Esophagus muscularis mucosa (tissue), 4 donors: ENCODE measurements around the gene VWA5B2. TPM values are rescaled to one million over a fixed set of nuclear protein-coding genes. Genes with fewer than 3 reads are reported as not detected.

ENCODE experiments used
- DNase-seq: peaks from one replicate; pipeline ENCODE4 v3.0.0-alpha.2; 2017; ENCODE audit errors: extremely low spot score
- H3K27ac ChIP-seq, 4 donors: fragments of 200-600 bp; sonication (generic); replicated peaks in 1 of 4; 1 replicate in 3 of 4; 2 replicates in 1 of 4; pipeline ENCODE4 v1.5.1; 2016 to 2019; ENCODE audit warnings: mild to moderate bottlenecking in 1 of 4
- H3K27me3 ChIP-seq, 4 donors: fragments of 200-600 bp; sonication (generic); one replicate each; pipeline versions ENCODE4 v1.5.1 to v1.6.0; 2016 to 2019
- H3K36me3 ChIP-seq, 4 donors: fragments of 200-600 bp; sonication (generic); one replicate each; pipeline ENCODE4 v1.5.1; 2016 to 2019
- H3K4me1 ChIP-seq, 4 donors: fragments of 200-600 bp; sonication (generic); one replicate each; pipeline ENCODE4 v1.5.1; 2016 to 2019
- H3K4me3 ChIP-seq, 4 donors: fragments of 200-600 bp; sonication (generic); 1 replicate in 2 of 4; 2 replicates in 2 of 4; pipeline ENCODE4 v1.5.1; 2016 to 2019; ENCODE audit warnings: mild to moderate bottlenecking in 4 of 4, moderate library complexity in 1 of 4
- H3K9me3 ChIP-seq, 4 donors: fragments of 200-600 bp; sonication (generic); 1 replicate in 3 of 4; 2 replicates in 1 of 4; pipeline ENCODE4 v1.5.1; 2016 to 2019
- EP300 ChIP-seq: sonication (generic); formaldehyde crosslinking; IDR thresholded peaks from one replicate; pipeline ENCODE4 v1.6.1; 2017; ENCODE audit warnings: antibody characterized with exemption
- POLR2A ChIP-seq: fragments of 450-650 bp; IDR thresholded peaks from one replicate; pipeline ENCODE4 v1.6.1; 2017; ENCODE audit warnings: antibody characterized with exemption, moderate library complexity, mild to moderate bottlenecking, low read depth
- POLR2AphosphoS5 ChIP-seq, 2 donors: sonication (generic); formaldehyde crosslinking; IDR thresholded peaks; one replicate each; pipeline ENCODE4 v1.6.1; 2017; ENCODE audit warnings: antibody characterized with exemption in 2 of 2
- WGBS: methylation state at CpG from one replicate; pipeline ENCODE4 v1.1.5; 2018; 5-methylcytosine and 5-hydroxymethylcytosine counted together
- intact Hi-C: fragments of 100-400 bp; cut with DNase I; formaldehyde crosslinking; loops from one replicate; pipeline ENCODE4 v1.15.1; 2023
- total RNA-seq, 4 donors: library from RNA; depleted of rRNA; stranded (reverse); fragments of >200 nt; gene quantifications; one replicate each; pipeline versions ENCODE4 v1.1.0 to v1.2.1, GENCODE V29; 2016
- TF ChIP-seq, protein P1 (sequence below), 3 experiments: fragments of 200-600 bp in 2 of 3; fragments of 450-650 bp in 1 of 3; sonication (generic) in 2 of 3; IDR thresholded peaks; one replicate each; pipeline ENCODE4 v1.5.1; 2017 to 2019; ENCODE audit warnings: antibody characterized with exemption in 3 of 3, mild to moderate bottlenecking in 2 of 3, moderate library complexity in 1 of 3

The VWA5B2 gene
- total RNA-seq, 4 donors from 2014 or later, result 0.17 to 0.33 (median 0.32) TPM; not detected in 1

DNA sequence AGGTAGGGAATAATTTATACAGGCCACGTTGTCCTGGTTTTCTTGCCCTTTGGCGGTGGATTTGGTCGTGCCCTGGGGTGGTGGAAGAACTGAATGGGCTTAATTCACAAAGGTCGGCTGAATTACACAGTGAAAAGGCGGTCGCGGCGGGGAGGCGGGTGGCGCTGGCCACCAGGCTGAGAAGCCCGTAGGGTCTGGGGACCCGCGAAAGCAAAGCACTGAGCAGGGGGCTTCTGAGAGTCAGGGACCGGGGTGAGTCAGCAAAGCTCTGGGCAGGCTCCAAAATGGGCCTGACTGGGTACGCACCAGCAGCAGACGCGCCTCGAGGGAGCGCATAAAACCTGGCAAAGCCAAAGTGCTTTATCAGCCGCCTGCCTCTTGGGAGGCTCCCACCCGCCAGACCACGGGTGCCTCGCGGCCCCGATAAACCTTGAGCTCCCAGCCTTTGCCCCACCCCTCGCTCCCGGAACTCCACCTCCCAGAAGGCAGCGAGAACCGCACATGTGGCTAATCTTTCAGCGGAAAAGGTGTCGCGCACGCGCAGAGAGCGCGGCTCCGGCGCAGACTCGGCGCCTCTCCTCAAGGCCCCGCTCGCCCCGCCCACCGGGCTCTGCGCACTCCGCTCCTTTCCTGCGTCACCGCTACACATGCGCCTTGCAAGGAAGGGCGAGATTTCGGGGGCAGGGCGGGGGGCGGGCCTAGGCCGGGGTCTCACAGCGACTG lies 43.8 kb upstream of the VWA5B2 start:
- TF ChIP-seq EP300 (no peak), POLR2A (no peak), POLR2AphosphoS5 (IDR thresholded peaks at IDR 0.05) (peak in 1 of 2 donors; percentile 96)
- TF ChIP-seq, protein P1, sequence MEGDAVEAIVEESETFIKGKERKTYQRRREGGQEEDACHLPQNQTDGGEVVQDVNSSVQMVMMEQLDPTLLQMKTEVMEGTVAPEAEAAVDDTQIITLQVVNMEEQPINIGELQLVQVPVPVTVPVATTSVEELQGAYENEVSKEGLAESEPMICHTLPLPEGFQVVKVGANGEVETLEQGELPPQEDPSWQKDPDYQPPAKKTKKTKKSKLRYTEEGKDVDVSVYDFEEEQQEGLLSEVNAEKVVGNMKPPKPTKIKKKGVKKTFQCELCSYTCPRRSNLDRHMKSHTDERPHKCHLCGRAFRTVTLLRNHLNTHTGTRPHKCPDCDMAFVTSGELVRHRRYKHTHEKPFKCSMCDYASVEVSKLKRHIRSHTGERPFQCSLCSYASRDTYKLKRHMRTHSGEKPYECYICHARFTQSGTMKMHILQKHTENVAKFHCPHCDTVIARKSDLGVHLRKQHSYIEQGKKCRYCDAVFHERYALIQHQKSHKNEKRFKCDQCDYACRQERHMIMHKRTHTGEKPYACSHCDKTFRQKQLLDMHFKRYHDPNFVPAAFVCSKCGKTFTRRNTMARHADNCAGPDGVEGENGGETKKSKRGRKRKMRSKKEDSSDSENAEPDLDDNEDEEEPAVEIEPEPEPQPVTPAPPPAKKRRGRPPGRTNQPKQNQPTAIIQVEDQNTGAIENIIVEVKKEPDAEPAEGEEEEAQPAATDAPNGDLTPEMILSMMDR (IDR thresholded peaks at IDR 0.05), result no peak
- no peaks in the 10 kb centered on the region for H3K9me3 ChIP-seq
- H3K4me3 ChIP-seq, result peak overlapping the region; percentile 77 to 90 (median 84)
- peak; percentile 100 for DNase-seq
- peak overlapping the region; percentile 82 to 88 (median 86) for H3K27ac ChIP-seq
- peaks cover 32 to 38% (median 36%) of the 10 kb centered on the region in 4 donors for H3K4me1 ChIP-seq
- H3K27me3 ChIP-seq, result no peaks in the 10 kb centered on the region
- intact Hi-C loops, result loop anchor here (5.0 kb wide), 4 partner anchors 38 to 112 kb away; partner anchors contain the start of genes ALG3, EEF1AKMT4 and PSMD2
- peaks cover 57 to 75% (median 71%) of the 10 kb centered on the region in 4 donors for H3K36me3 ChIP-seq
- WGBS, result 12% methylated on average over 15 of the region's 55 CpGs

DNA sequence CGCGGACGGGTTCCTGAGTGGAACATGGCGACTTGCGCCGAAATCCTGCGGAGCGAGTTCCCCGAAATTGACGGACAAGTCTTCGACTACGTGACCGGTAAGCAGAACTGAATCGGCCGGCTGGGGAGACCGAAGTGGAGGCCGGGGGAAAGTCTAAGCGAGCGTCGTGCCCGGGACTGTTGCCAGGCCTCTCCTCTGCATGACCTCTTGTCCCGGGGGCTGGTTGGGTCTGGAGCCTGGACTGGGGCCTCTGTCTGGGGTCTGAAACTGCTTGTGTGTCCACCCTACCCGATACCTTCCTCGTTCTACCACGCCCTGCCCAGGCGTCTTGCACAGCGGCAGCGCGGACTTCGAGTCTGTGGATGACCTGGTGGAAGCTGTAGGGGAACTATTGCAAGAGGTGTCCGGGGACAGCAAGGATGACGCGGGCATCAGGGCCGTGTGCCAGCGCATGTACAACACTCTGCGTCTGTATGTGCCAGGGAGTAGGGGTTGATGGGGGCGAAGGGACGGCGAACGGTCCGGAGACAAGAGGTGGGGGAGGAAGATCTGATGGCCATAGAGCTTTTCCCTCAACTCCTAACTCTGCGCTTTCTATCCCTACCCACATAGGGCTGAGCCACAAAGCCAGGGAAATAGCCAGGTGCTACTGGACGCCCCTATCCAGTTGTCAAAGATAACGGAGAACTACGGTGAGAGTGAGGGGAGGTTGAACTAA lies 43.0 kb upstream of the VWA5B2 start, which contains the start of gene ABCF3:
Gene ABCF3, plus strand, starts transcription at position 16 of the 718 bp plus-strand sequence. Its CDS starts 9 bp downstream, at position 25.
- DNase-seq, result no peak
- peak within 1 kb of the TSS; percentile 82 to 88 (median 86) for H3K27ac ChIP-seq
- WGBS, result 1% methylated on average over 17 of the region's 45 CpGs
- peaks cover 32 to 38% (median 36%) of the 10 kb centered on the region in 4 donors for H3K4me1 ChIP-seq
- peaks cover 57 to 75% (median 71%) of the 10 kb centered on the region in 4 donors for H3K36me3 ChIP-seq
- intact Hi-C loops, result loop anchor here (5.0 kb wide), 4 partner anchors 39 to 111 kb away; partner anchors contain the start of genes ALG3, EEF1AKMT4 and PSMD2
- TF ChIP-seq POLR2AphosphoS5 (IDR thresholded peaks at IDR 0.05) (peak; percentile 68 to 95), POLR2A (peak; percentile 87), EP300 (no peak)
- TF ChIP-seq, protein P1 (IDR thresholded peaks at IDR 0.05), result no peak
- H3K9me3 ChIP-seq, result no peaks in the 10 kb centered on the region
- H3K27me3 ChIP-seq, result no peaks in the 10 kb centered on the region
- H3K4me3 ChIP-seq, result peak within 1 kb of the TSS; percentile 77 to 90 (median 84)

DNA sequence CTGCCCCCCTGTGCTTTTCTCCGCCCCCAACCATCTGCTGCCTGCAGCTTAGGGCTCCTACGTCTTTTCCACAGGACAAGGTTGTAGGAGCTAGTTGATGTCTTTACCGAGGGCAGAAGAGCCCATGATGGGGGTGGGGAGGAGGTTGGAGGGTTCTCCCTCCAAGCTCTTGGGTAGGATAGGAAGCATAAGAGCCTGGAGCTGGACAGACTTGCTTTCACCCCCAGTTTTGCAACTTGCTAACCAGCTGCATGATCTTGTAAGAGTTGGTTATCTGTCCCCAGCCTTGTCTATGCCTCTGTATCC lies 42.5 kb upstream of the VWA5B2 start:
- TF ChIP-seq POLR2A (no peak), POLR2AphosphoS5 (IDR thresholded peaks at IDR 0.05) (no peak), EP300 (no peak)
- intact Hi-C loops, result loop anchor here (1.0 to 5.0 kb wide), 5 partner anchors 32 to 110 kb away; partner anchors contain the start of genes ALG3, DVL3, EEF1AKMT4 and PSMD2
- H3K27ac ChIP-seq, result peak overlapping the region; percentile 82 to 88 (median 86)
- H3K36me3 ChIP-seq, result peaks cover 53 to 75% (median 71%) of the 10 kb centered on the region in 4 donors
- H3K4me1 ChIP-seq, result peaks cover 32 to 38% (median 36%) of the 10 kb centered on the region in 4 donors
- 0% methylated on average over 3 of the region's 3 CpGs for WGBS
- no peaks in the 10 kb centered on the region for H3K9me3 ChIP-seq
- DNase-seq, result no peak
- no peaks in the 10 kb centered on the region for H3K27me3 ChIP-seq
- H3K4me3 ChIP-seq, result peak overlapping the region; percentile 77 to 90 (median 84)

DNA sequence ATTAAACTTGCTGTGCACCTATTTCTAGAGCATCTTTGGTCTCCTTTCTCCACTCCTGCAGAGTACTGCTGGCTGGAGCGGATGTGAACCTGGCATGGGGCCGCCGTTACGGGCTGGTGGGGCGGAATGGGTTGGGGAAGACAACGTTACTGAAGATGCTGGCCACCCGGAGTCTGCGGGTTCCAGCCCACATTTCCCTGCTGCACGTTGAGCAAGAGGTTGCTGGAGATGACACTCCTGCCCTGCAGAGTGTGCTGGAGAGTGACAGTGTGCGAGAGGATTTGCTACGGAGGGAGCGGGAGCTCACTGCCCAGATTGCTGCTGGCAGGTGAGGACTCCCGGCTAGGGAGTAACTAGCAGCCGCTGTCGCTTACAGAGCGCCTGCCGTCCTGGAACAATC lies 41.3 kb upstream of the VWA5B2 start:
- peaks cover 32 to 38% (median 36%) of the 10 kb centered on the region in 4 donors for H3K4me1 ChIP-seq
- peaks cover 51 to 75% (median 71%) of the 10 kb centered on the region in 4 donors for H3K36me3 ChIP-seq
- 90% methylated on average over 12 of the region's 17 CpGs for WGBS
- no peak for TF ChIP-seq POLR2AphosphoS5 (IDR thresholded peaks at IDR 0.05)
- intact Hi-C loops, result loop anchor here (5.0 kb wide), 4 partner anchors 41 to 109 kb away; partner anchors contain the start of genes ALG3, EEF1AKMT4 and PSMD2
- H3K27ac ChIP-seq, result no peak overlapping the region
- no peak for DNase-seq
- H3K9me3 ChIP-seq, result no peaks in the 10 kb centered on the region
- no peaks in the 10 kb centered on the region for H3K27me3 ChIP-seq
- H3K4me3 ChIP-seq, result no peak overlapping the region

DNA sequence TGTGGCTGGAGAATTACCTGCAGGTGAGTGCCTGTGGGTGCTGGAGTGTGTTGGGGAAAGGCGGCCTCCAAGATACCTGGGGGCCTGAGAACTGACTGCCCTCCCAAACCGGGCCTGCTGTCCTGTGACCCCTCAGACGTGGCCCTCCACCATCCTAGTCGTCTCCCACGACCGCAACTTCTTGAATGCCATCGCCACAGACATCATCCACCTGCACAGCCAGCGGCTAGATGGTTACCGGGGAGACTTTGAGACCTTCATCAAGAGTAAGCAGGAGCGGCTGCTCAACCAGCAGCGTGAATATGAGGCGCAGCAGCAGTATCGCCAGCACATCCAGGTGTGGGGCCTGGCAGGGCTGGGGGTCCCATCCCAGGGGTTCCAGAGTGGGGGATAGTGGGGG lies 40.0 kb upstream of the VWA5B2 start:
- H3K36me3 ChIP-seq, result peaks cover 51 to 75% (median 71%) of the 10 kb centered on the region in 4 donors
- peaks cover 32 to 38% (median 36%) of the 10 kb centered on the region in 4 donors for H3K4me1 ChIP-seq
- DNase-seq, result no peak
- H3K9me3 ChIP-seq, result no peaks in the 10 kb centered on the region
- 93% methylated on average over 12 of the region's 13 CpGs for WGBS
- no peak overlapping the region for H3K27ac ChIP-seq
- H3K4me3 ChIP-seq, result no peak overlapping the region
- no peaks in the 10 kb centered on the region for H3K27me3 ChIP-seq
- intact Hi-C loops, result loop anchor here (5.0 kb wide), 4 partner anchors 42 to 108 kb away; partner anchors contain the start of genes ALG3, EEF1AKMT4 and PSMD2
- TF ChIP-seq POLR2A (no peak), EP300 (no peak), POLR2AphosphoS5 (IDR thresholded peaks at IDR 0.05) (no peak)
- TF ChIP-seq, protein P1 (IDR thresholded peaks at IDR 0.05), result no peak
